ENCODE measurements around the gene SAG.
A peak's percentile ranks its signal among the peaks of the same experiment; 100 is the strongest.

The SAG gene

DNA sequence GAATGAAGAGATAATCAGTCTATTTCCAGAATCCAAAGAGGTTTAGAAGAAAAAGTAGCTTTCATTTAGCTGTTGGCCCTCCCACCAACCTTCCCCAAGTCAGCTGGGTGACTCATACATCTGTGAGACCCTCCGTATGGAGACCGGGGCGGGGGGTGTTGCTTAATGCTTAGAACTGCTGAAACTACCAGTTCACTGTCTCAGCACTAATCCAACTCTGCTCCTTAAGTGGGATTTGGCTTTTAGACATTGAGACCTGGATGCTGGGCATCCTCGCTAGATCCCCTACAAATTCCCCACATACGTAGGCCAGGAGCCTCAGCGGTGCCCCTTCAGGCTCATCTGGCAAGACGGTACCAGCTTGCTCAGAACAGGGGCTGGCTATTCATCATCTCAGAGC is at the start of gene SAG:
Gene SAG, plus strand, starts transcription at position 252 of the 400 bp plus-strand sequence. CDS start 1,374 bp downstream, outside the sequence.
- no peak for DNase-seq

DNA sequence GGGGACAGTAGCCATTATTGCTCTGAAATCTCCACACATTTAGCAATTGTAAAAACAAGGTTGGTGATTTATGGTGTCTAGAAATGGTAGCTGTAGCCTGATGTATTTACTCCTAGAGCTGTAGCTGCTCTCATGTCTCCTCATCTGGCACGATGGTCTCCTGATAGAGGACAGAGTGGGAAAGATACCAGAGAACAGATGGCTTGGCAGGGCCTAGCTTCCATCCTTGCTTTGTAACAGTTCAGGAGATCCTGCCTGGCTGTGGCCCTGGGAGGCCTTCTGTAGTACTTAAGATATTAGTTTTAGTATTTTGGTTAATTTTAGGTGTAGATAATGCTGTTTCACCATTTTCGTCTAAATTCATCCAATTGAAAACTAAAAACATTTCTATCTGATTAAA is 49.4 kb upstream of the SAG start:
- peak; percentile 67 for DNase-seq

- DNase-seq, result no peak
These were observed 47.9 kb upstream of the SAG start for GRCh38 chr2:233259730-233260129.

DNA sequence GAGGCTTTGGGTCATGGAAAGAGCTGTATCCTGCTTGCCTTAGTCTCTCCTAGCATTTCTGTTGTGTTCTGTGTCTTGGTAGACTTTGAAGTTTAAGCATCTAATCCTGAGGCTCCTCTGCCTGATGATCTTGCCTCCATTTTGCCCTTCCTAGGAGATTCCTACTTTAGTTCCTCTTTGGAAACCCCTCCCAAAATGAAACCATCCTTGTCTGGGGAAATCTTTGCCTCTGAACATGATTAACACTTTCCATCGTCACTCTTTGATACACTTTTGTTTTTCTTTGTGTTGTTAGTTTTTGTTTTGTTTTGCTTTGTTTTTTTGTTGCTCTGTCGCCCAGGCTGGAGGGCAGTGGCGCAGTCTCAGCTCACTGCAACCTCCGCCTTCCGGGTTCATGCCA is 47.0 kb upstream of the SAG start:
- no peak for DNase-seq

GRCh38 chr2:233261819-233262555 is 45.6 kb upstream of the SAG start:
- DNase-seq, result no peak

DNA sequence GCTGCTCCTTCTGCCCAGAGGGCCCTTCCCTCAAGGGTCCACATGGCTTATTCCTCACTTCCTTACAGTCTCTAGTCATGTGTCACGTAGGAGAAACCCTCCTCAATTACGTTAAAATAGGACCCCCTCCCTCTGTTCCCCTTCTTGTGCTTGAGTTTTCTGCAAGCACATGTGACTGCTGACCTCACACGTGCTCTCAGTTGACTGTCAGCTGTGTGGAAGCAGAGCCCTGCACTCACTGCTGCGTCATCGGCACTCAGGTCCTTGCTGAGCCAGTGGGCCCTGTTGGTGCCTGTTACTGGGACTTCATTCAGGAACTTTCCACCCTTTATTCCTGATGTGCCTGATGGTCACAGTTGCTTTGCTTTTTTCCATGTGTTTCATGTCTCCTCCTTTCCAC is 45.1 kb upstream of the SAG start:
- DNase-seq, result no peak

DNA sequence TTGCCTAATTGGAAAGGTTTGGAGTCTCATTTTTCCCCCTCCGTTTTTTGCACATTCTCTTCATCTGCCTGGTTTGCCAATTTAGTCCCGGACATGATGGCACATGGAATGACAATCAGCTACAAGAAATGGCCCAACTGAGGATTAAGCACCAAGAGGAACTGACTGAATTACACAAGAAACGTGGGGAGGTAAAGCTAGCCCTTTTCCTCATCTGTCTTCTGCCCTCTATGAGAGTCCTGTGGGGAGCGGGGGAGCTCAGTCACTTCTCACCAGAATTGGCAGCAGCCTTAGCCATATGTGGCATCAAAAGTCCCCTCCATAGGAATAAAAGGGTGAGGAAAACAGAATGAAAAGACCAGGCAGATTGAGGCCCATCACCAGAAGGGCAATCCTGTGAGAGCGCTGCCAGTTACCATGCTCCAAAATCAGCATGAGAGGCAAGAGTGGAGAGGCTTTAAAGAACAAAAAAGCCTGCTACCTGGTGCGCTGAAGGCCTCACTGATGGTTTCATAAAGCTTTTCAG is 44.5 kb upstream of the SAG start:
- DNase-seq, result no peak

DNA sequence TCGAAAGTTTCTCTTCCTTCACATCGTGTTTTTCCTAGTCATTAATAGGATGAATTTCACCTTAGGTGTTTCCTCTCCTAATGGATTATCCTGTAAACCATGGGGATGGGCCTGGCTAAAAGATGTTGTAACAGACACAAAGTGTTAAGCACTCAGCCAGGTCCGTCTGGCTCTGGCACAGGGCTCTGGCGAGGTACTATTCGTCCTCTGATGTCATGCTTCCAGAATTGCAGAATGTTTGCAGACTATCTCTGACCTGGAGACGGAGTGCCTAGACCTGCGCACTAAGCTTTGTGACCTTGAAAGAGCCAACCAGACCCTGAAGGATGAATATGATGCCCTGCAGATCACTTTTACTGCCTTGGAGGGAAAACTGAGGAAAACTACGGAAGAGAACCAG is 42.9 kb upstream of the SAG start:
- DNase-seq, result no peak

DNA sequence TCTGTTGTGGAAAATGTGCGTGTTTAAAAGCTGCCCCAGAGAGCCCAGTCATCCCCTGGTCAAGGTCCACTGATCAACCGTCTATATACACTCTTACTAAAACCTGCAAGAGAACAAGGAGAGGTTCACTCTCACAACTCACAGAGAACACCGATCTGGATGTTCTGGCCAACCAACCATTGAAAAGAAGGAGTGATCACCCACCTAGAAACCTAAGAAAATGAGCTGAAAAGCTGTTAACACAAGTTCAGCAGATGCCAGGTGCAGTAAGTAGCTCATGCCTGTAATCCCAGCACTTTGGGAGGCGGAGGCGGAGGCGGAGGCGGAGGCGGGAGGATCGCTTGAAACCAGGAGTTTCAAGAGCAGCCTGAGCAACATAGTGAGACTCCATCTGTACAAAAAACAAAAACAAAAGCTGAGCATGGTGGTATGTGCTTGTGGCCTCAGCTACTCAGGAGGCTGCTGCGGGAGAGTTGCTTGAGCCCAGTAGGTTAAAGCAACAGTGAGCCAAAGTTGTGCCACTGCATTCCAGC is 41.7 kb upstream of the SAG start:
- no peak for DNase-seq

DNA sequence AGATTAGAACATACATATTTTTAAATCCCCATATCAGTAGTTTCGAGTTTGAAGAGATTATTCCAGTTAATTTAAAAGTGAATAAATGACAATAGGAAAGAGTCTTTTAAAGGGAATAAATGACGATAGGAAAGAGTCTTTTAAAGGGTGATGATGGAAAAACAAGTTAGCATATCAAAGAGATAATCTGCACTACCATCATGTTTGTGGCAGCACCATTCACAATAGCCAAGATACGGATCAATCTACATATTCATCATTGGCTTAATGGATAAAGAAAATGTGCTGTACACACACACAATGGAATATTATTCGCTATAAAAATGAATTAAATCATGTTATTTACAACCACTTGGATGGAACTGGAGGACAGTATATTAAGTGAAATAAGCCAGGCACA is 41.1 kb upstream of the SAG start:
- DNase-seq, result no peak

DNA sequence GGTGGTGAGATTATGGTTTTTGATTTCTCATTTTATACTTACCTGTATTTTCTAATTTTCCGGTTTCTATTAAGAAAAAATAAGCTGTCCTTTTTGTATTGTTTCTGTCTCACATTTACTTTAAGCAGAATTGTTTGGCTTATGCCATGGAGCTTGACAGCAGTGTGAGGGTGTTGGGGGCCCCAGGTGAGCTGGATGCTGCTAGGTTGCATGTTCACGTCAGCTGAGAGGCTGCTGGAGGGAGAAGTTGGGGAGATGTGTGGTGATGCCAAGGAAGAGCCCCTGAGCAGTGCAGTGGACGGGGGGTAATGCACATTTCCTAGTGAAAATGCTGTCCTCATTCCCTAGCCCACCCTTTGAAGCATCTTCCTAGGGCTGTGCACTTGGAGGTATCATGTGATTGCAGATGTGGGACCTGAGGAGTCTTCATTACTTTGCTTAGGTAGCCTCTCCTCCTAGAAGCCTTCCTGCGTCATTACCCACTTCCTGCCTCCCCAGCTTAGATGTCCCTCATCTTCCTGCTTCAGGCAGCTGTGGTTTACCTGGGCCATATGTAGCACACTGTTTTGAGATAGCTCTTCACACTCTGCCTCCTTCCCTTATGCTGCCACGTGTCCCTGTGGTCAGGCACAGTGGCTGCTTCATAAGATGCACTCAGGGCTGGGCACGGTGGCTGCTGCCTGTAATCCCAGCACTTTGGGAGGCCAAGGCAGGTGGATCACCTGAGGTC is 39.9 kb upstream of the SAG start:
- no peak for DNase-seq

DNA sequence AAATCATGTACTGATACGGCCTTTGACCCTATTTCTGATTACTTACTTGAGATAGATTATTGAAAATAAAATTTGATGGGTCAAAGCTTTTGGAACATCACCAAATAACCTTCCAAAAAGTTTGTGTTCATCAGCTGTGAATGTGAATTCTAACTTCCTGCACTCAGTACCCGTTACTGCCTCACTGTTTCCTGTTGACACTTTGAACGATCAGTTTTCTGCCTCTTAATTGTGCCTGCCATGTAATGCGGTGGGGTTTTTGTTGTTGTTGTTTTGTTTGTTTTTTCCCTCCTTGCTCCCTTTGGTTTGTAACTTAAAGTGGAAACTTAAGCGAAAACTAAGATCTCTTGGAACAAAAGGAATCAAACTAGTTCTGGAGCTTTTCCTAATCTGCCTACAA is 37.2 kb upstream of the SAG start:
- DNase-seq, result no peak

DNA sequence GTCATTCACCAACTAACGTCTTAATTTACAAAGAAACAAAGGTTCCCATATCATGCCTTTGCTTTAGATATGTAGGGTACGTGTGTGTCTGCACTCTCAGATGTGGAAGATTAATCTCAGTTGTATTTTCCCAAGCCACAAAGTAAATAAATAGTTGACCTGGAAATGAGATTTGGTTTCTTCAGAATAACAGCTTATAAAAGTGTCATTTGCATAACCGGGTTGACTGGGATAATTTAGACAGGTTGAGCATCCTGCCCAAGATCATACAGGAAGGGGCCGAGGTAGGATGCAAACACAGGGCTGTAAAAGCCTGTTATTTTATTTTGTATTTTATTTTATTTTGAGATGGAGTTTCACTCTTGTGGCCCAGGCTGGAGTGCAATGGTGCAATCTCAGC is 36.7 kb upstream of the SAG start:
- no peak for DNase-seq

- DNase-seq, result no peak
These were observed 35.9 kb upstream of the SAG start for GRCh38 chr2:233271693-233272092.

DNA sequence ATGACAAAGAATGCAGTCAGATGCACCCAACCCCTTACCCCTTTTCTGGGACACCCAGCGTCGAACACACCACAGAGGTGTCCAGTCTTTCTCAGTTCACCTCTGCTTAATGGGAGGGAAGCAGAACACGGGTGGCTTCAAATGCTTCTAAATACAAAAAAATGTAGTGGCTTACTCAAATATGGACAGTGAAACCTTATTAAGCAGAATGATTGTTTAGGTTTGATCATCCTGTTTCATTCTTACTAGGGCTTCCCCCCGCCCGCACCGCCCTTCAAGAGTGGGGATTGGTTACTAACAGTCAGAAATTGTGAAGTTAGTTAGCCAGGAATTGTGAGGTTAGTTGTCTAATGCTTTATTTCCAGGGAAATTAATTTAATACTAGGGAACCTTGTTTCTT is 34.5 kb upstream of the SAG start:
- DNase-seq, result no peak

GRCh38 chr2:233275223-233275622 is 32.4 kb upstream of the SAG start:
- no peak for DNase-seq

GRCh38 chr2:233278921-233279320 is 28.7 kb upstream of the SAG start:
- no peak for DNase-seq

- no peak for DNase-seq
These were observed 27.4 kb upstream of the SAG start for GRCh38 chr2:233280114-233280693.

DNA sequence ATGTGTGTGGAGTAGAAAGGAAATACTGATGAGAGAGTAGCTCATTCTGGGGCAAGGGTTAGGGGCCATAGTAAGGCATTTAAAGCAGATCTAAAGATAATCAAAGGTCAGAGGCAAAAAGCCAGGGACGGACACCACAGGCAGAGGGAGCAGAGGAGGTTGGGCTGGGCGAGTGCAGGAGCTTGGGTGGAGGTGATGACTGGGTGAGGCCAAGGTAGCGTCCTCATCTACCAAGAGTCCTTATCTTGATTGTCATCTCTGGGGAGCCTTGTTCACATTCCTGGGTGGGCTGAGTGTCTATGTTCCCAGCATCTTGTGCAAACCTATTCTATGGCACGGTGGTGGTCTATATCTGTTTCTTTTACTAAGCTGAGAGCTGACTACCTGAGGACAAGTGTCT is 26.1 kb upstream of the SAG start:
- no peak for DNase-seq

- no peak for DNase-seq
These were observed 25.5 kb upstream of the SAG start for GRCh38 chr2:233281992-233282603.

DNA sequence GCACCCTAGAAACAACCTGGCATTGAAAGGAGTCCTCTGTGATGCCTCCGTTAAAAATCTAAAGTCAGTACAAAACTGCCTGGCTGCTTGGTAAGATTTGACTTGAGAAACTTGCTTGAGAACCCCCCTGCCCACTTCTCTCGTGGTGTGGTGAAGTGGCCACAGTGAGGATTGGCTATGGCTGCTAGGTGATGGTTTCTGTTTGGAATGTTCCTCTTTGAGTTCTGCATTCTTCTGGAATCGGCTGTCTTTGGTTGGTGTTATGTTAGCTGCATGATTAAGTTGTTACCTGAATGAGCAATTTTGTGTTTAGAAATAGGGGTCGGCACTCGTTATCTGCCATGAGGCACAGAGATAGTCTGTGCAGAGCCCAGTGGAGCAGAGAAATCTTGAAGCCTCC is 21.7 kb upstream of the SAG start:
- DNase-seq, result no peak

- no peak for DNase-seq
These were observed 19.7 kb upstream of the SAG start for GRCh38 chr2:233287871-233288270.

DNA sequence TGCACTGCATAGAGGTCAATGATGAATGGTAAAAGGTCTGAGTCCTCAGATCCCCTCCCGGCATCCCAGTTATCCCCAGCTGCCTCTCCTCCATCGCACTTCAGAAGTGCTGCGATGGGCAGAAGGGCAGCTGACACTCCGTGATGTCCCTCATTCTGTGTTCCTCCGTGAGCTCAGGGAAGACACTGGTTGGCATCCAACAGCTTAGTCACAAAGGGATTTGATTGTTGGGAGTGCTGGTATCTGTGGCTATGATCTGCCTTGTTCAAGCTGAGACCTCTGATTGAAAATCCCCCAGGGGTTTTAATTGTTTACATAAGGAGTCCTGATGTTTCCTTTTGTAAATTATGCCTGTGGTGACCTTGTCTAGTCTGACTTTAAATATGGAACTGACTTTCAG is 19.0 kb upstream of the SAG start:
- DNase-seq, result no peak
